ENCODE results near the gene ZFP28. TPM values are rescaled to one million over a fixed set of nuclear protein-coding genes. Genes with fewer than 3 reads are reported as not detected.

Gene ZFP28
- total RNA-seq, 1 experiment from 2014 or later, result 4.6 TPM

DNA sequence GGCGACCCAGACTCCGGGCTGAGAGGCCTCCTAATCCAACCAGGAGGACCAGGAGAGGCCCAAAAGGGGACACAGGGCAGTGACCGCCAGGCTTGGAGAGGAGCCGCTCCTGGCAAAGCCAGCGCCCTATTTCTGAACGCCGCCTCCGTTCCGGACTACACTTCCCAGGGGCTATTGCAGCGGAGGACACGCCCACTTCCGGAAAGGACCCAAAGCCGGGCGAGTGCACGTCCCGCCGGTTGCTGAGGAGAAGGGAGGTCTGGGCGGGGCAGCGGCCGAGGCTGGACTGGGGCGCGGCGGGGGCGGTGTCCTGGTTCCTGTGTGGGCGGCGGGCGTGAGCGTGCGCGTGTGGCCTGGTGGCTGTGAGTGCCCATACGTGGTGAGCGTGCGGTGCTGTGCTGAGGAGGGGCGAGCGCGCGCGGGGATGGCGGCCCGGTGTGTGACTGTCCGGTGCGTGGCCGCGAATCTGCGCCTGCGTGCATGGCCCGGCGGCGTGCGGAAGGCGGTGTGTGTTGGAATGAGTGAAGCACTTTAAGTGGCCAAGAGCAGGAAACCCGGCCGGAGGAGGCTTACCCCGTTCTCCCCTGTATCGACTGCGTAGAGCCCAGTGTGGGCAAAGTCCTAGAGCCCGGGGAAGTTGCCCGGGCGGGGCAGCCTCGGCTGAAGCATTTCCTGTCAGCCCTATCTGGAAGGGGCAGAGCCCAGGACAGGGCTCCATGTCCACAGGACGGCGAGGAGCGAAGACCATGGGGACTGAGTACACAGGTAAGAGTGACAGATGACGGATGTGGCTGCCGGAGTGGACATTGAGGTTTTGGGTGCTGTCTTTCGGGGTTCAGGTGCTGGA lies 28.7 kb downstream of the ZFP28 start, which contains the start of gene ZNF470 (continued):
- TF ChIP-seq, protein P1, sequence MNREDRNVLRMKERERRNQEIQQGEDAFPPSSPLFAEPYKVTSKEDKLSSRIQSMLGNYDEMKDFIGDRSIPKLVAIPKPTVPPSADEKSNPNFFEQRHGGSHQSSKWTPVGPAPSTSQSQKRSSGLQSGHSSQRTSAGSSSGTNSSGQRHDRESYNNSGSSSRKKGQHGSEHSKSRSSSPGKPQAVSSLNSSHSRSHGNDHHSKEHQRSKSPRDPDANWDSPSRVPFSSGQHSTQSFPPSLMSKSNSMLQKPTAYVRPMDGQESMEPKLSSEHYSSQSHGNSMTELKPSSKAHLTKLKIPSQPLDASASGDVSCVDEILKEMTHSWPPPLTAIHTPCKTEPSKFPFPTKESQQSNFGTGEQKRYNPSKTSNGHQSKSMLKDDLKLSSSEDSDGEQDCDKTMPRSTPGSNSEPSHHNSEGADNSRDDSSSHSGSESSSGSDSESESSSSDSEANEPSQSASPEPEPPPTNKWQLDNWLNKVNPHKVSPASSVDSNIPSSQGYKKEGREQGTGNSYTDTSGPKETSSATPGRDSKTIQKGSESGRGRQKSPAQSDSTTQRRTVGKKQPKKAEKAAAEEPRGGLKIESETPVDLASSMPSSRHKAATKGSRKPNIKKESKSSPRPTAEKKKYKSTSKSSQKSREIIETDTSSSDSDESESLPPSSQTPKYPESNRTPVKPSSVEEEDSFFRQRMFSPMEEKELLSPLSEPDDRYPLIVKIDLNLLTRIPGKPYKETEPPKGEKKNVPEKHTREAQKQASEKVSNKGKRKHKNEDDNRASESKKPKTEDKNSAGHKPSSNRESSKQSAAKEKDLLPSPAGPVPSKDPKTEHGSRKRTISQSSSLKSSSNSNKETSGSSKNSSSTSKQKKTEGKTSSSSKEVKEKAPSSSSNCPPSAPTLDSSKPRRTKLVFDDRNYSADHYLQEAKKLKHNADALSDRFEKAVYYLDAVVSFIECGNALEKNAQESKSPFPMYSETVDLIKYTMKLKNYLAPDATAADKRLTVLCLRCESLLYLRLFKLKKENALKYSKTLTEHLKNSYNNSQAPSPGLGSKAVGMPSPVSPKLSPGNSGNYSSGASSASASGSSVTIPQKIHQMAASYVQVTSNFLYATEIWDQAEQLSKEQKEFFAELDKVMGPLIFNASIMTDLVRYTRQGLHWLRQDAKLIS (CRISPR knock-in tag; IDR thresholded peaks at IDR 0.05; ENCODE audit: borderline replicate concordance), result no peak
- TF ChIP-seq, protein P2, sequence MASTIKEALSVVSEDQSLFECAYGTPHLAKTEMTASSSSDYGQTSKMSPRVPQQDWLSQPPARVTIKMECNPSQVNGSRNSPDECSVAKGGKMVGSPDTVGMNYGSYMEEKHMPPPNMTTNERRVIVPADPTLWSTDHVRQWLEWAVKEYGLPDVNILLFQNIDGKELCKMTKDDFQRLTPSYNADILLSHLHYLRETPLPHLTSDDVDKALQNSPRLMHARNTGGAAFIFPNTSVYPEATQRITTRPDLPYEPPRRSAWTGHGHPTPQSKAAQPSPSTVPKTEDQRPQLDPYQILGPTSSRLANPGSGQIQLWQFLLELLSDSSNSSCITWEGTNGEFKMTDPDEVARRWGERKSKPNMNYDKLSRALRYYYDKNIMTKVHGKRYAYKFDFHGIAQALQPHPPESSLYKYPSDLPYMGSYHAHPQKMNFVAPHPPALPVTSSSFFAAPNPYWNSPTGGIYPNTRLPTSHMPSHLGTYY (CRISPR knock-in tag; IDR thresholded peaks at IDR 0.05), result no peak
- TF ChIP-seq NR2C2 (CRISPR knock-in tag; IDR thresholded peaks at IDR 0.05), result no peak
- TF ChIP-seq, protein P3, sequence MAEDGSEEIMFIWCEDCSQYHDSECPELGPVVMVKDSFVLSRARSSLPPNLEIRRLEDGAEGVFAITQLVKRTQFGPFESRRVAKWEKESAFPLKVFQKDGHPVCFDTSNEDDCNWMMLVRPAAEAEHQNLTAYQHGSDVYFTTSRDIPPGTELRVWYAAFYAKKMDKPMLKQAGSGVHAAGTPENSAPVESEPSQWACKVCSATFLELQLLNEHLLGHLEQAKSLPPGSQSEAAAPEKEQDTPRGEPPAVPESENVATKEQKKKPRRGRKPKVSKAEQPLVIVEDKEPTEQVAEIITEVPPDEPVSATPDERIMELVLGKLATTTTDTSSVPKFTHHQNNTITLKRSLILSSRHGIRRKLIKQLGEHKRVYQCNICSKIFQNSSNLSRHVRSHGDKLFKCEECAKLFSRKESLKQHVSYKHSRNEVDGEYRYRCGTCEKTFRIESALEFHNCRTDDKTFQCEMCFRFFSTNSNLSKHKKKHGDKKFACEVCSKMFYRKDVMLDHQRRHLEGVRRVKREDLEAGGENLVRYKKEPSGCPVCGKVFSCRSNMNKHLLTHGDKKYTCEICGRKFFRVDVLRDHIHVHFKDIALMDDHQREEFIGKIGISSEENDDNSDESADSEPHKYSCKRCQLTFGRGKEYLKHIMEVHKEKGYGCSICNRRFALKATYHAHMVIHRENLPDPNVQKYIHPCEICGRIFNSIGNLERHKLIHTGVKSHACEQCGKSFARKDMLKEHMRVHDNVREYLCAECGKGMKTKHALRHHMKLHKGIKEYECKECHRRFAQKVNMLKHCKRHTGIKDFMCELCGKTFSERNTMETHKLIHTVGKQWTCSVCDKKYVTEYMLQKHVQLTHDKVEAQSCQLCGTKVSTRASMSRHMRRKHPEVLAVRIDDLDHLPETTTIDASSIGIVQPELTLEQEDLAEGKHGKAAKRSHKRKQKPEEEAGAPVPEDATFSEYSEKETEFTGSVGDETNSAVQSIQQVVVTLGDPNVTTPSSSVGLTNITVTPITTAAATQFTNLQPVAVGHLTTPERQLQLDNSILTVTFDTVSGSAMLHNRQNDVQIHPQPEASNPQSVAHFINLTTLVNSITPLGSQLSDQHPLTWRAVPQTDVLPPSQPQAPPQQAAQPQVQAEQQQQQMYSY (CRISPR knock-in tag; IDR thresholded peaks at IDR 0.05), result no peak
- TF ChIP-seq, protein P4, sequence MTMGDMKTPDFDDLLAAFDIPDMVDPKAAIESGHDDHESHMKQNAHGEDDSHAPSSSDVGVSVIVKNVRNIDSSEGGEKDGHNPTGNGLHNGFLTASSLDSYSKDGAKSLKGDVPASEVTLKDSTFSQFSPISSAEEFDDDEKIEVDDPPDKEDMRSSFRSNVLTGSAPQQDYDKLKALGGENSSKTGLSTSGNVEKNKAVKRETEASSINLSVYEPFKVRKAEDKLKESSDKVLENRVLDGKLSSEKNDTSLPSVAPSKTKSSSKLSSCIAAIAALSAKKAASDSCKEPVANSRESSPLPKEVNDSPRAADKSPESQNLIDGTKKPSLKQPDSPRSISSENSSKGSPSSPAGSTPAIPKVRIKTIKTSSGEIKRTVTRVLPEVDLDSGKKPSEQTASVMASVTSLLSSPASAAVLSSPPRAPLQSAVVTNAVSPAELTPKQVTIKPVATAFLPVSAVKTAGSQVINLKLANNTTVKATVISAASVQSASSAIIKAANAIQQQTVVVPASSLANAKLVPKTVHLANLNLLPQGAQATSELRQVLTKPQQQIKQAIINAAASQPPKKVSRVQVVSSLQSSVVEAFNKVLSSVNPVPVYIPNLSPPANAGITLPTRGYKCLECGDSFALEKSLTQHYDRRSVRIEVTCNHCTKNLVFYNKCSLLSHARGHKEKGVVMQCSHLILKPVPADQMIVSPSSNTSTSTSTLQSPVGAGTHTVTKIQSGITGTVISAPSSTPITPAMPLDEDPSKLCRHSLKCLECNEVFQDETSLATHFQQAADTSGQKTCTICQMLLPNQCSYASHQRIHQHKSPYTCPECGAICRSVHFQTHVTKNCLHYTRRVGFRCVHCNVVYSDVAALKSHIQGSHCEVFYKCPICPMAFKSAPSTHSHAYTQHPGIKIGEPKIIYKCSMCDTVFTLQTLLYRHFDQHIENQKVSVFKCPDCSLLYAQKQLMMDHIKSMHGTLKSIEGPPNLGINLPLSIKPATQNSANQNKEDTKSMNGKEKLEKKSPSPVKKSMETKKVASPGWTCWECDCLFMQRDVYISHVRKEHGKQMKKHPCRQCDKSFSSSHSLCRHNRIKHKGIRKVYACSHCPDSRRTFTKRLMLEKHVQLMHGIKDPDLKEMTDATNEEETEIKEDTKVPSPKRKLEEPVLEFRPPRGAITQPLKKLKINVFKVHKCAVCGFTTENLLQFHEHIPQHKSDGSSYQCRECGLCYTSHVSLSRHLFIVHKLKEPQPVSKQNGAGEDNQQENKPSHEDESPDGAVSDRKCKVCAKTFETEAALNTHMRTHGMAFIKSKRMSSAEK (CRISPR knock-in tag; IDR thresholded peaks at IDR 0.05; ENCODE audit: borderline replicate concordance), result no peak
- TF ChIP-seq, protein P5, sequence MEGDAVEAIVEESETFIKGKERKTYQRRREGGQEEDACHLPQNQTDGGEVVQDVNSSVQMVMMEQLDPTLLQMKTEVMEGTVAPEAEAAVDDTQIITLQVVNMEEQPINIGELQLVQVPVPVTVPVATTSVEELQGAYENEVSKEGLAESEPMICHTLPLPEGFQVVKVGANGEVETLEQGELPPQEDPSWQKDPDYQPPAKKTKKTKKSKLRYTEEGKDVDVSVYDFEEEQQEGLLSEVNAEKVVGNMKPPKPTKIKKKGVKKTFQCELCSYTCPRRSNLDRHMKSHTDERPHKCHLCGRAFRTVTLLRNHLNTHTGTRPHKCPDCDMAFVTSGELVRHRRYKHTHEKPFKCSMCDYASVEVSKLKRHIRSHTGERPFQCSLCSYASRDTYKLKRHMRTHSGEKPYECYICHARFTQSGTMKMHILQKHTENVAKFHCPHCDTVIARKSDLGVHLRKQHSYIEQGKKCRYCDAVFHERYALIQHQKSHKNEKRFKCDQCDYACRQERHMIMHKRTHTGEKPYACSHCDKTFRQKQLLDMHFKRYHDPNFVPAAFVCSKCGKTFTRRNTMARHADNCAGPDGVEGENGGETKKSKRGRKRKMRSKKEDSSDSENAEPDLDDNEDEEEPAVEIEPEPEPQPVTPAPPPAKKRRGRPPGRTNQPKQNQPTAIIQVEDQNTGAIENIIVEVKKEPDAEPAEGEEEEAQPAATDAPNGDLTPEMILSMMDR (IDR thresholded peaks at IDR 0.05), result no peak
- TF ChIP-seq, protein P6, sequence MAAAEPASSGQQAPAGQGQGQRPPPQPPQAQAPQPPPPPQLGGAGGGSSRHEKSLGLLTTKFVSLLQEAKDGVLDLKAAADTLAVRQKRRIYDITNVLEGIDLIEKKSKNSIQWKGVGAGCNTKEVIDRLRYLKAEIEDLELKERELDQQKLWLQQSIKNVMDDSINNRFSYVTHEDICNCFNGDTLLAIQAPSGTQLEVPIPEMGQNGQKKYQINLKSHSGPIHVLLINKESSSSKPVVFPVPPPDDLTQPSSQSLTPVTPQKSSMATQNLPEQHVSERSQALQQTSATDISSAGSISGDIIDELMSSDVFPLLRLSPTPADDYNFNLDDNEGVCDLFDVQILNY (CRISPR knock-in tag; IDR thresholded peaks at IDR 0.05), result no peak
- TF ChIP-seq, protein P7, sequence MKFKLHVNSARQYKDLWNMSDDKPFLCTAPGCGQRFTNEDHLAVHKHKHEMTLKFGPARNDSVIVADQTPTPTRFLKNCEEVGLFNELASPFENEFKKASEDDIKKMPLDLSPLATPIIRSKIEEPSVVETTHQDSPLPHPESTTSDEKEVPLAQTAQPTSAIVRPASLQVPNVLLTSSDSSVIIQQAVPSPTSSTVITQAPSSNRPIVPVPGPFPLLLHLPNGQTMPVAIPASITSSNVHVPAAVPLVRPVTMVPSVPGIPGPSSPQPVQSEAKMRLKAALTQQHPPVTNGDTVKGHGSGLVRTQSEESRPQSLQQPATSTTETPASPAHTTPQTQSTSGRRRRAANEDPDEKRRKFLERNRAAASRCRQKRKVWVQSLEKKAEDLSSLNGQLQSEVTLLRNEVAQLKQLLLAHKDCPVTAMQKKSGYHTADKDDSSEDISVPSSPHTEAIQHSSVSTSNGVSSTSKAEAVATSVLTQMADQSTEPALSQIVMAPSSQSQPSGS (CRISPR knock-in tag; IDR thresholded peaks at IDR 0.05; ENCODE audit: borderline replicate concordance, low read depth), result no peak
- TF ChIP-seq, protein P8, sequence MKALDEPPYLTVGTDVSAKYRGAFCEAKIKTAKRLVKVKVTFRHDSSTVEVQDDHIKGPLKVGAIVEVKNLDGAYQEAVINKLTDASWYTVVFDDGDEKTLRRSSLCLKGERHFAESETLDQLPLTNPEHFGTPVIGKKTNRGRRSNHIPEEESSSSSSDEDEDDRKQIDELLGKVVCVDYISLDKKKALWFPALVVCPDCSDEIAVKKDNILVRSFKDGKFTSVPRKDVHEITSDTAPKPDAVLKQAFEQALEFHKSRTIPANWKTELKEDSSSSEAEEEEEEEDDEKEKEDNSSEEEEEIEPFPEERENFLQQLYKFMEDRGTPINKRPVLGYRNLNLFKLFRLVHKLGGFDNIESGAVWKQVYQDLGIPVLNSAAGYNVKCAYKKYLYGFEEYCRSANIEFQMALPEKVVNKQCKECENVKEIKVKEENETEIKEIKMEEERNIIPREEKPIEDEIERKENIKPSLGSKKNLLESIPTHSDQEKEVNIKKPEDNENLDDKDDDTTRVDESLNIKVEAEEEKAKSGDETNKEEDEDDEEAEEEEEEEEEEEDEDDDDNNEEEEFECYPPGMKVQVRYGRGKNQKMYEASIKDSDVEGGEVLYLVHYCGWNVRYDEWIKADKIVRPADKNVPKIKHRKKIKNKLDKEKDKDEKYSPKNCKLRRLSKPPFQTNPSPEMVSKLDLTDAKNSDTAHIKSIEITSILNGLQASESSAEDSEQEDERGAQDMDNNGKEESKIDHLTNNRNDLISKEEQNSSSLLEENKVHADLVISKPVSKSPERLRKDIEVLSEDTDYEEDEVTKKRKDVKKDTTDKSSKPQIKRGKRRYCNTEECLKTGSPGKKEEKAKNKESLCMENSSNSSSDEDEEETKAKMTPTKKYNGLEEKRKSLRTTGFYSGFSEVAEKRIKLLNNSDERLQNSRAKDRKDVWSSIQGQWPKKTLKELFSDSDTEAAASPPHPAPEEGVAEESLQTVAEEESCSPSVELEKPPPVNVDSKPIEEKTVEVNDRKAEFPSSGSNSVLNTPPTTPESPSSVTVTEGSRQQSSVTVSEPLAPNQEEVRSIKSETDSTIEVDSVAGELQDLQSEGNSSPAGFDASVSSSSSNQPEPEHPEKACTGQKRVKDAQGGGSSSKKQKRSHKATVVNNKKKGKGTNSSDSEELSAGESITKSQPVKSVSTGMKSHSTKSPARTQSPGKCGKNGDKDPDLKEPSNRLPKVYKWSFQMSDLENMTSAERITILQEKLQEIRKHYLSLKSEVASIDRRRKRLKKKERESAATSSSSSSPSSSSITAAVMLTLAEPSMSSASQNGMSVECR (CRISPR knock-in tag; IDR thresholded peaks at IDR 0.05; ENCODE audit: borderline replicate concordance), result 0 out of 2 replicates have a peak, but pooled peaks have one; percentile 6
- no peak for TF ChIP-seq KAT7 (CRISPR knock-in tag; IDR thresholded peaks at IDR 0.05; ENCODE audit: borderline replicate concordance)
- no peak; the same call in 1 of the 2 replicates for TF ChIP-seq JUN (CRISPR knock-in tag; IDR thresholded peaks at IDR 0.05)
- no peak for TF ChIP-seq ZNF263 (CRISPR knock-in tag; IDR thresholded peaks at IDR 0.05; ENCODE audit: low read depth)
- TF ChIP-seq NFE2L1 (CRISPR knock-in tag; IDR thresholded peaks at IDR 0.05), result peak; percentile 87
